Endothelial cell (in vitro differentiated cells): Measurements from ENCODE around the gene KIF1B. TPM values are rescaled to one million over a fixed set of nuclear protein-coding genes. Genes with fewer than 3 reads are reported as not detected.
"Not testable (repeated sequence)": the region's sequence is repeated elsewhere in the genome, so short reads cannot be mapped to it uniquely, and the experiment has no call there.

Source experiments
- DNase-seq: peaks from one replicate; pipeline ENCODE4 v3.0.0; 2021; ENCODE audit warnings: low spot score
- H3K27ac Mint-ChIP-seq: one replicate; pipeline ENCODE4 v1.8.0; 2021; ENCODE audit warnings: mixed read lengths, inconsistent platforms; ENCODE audit not compliant: unreplicated experiment
- H3K27me3 Mint-ChIP-seq: one replicate; pipeline ENCODE4 v1.8.0; 2021; ENCODE audit warnings: mild to moderate bottlenecking, moderate library complexity, mixed read lengths, inconsistent platforms; ENCODE audit not compliant: unreplicated experiment
- H3K36me3 Mint-ChIP-seq: one replicate; pipeline ENCODE4 v1.8.0; 2021; ENCODE audit warnings: mild to moderate bottlenecking, low read depth, mixed read lengths, inconsistent platforms; ENCODE audit not compliant: unreplicated experiment
- H3K4me1 Mint-ChIP-seq: one replicate; pipeline ENCODE4 v1.8.0; 2021; ENCODE audit warnings: mild to moderate bottlenecking, mixed read lengths, inconsistent platforms; ENCODE audit not compliant: unreplicated experiment
- H3K4me3 Mint-ChIP-seq: one replicate; pipeline ENCODE4 v1.8.0; 2021; ENCODE audit warnings: mild to moderate bottlenecking, mixed read lengths, inconsistent platforms; ENCODE audit not compliant: unreplicated experiment
- H3K9me3 Mint-ChIP-seq: one replicate; pipeline ENCODE4 v1.8.0; 2021; ENCODE audit warnings: mixed read lengths, inconsistent platforms; ENCODE audit not compliant: unreplicated experiment
- total RNA-seq: library from RNA; stranded (reverse); fragmentation: NEBNext Ultra II Directional; extraction: Animal tissue kit (Norgen Biotek cat#: 25700); gene quantifications from one replicate; pipeline ENCODE4 v1.2.1, GENCODE V29; 2021; ENCODE audit not compliant: unreplicated experiment
- TF ChIP-seq, protein P1 (sequence below): fragments of 200-600 bp; sonication (generic); IDR thresholded peaks from one replicate; pipeline ENCODE4 v1.5.0; 2021; ENCODE audit warnings: antibody characterized with exemption; ENCODE audit not compliant: unreplicated experiment

KIF1B gene
- total RNA-seq, 1 donor from 2014 or later = 111 TPM

DNA sequence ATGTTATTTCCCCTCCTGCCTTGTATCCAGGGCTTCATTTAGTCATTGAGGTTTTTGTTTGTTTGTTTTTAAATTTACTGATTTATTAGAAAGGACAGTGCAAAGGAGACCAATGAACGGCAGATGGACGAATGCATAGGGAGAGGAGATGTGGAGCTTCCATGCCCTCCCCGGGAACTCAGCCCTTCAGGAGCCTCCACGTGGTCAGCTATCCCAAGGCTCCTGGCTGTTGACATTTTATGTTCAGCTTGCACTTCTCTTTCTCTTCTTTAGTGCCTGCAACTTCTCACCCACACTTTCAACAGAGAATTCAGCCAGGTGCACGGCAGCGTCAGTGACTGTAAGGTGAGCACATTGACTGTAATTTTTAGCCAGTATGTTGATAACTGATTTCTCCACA is 157.8 kb downstream of the KIF1B start:
- no peak for DNase-seq
- no peaks in the 10 kb centered on the region for H3K9me3 Mint-ChIP-seq
- H3K4me1 Mint-ChIP-seq = no peaks in the 10 kb centered on the region
- H3K4me3 Mint-ChIP-seq = no peak overlapping the region
- TF ChIP-seq, protein P1, sequence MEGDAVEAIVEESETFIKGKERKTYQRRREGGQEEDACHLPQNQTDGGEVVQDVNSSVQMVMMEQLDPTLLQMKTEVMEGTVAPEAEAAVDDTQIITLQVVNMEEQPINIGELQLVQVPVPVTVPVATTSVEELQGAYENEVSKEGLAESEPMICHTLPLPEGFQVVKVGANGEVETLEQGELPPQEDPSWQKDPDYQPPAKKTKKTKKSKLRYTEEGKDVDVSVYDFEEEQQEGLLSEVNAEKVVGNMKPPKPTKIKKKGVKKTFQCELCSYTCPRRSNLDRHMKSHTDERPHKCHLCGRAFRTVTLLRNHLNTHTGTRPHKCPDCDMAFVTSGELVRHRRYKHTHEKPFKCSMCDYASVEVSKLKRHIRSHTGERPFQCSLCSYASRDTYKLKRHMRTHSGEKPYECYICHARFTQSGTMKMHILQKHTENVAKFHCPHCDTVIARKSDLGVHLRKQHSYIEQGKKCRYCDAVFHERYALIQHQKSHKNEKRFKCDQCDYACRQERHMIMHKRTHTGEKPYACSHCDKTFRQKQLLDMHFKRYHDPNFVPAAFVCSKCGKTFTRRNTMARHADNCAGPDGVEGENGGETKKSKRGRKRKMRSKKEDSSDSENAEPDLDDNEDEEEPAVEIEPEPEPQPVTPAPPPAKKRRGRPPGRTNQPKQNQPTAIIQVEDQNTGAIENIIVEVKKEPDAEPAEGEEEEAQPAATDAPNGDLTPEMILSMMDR = no peak
- peaks cover 33% of the 10 kb centered on the region for H3K36me3 Mint-ChIP-seq
- H3K27ac Mint-ChIP-seq = no peak overlapping the region
- peaks cover 3% of the 10 kb centered on the region for H3K27me3 Mint-ChIP-seq

DNA sequence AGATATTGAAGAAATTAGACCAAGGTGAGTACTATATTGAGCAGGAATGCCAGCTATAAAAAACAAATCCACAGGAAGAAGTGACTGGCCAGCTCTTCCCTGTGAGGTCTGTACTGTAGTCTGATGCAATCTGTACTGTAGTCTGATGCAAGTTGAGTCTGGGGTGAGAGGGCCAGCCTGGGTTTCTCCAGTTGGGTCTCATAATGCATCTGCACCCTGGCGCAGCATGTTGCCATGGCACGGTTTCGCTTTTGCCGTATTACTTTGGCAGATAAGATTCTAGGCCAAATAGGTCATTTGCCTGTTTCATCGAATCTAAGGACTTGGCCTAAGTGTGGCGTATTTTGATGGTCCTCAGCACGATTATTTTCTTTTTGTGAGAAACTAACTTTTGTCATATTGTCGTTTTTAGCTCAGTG is 164.1 kb downstream of the KIF1B start:
- Mint-ChIP-seq H3K4me1 (no peaks in the 10 kb centered on the region), H3K4me3 (no peak overlapping the region), H3K27ac (no peak overlapping the region), H3K36me3 (peaks cover 45% of the 10 kb centered on the region), H3K9me3 (no peaks in the 10 kb centered on the region), H3K27me3 (no peaks in the 10 kb centered on the region)
- TF ChIP-seq, protein P1 = no peak
- DNase-seq = no peak

DNA sequence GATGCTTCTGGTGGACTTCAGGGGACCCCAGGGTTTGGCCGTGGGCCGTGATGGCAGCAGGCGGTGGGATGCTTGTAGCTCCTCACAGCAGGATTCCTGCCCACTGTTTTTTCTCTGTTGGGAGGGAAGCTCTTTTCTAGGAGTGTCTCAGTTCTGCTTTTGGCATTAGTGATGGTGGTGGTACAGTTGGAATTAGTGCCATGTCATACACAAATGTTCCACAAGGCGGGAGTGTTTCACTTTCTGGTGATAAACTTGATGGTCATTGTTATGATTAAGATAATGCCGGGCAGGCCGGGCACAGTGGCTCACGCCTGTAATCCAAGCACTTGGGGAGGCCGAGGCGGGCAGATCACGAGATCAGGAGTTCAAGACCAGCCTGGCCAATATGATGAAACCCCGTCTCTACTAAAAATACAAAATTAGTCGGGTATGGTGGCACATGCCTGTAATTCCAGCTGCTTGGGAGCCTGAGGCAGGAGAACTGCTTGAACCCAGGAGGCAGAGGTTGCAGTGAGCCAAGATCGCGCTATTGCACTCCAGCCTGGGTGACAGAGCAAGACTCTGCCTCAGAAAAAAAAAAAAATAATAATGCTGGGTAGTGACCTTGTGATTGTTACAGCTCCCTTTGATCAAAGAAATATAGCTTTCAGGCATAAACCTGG is 167.1 kb downstream of the KIF1B start:
- H3K36me3 Mint-ChIP-seq = peaks cover 42% of the 10 kb centered on the region
- H3K27me3 Mint-ChIP-seq, H3K9me3 Mint-ChIP-seq, H3K4me1 Mint-ChIP-seq: not testable (repeated sequence)
- peak; percentile 53 for DNase-seq
- H3K4me3 Mint-ChIP-seq = peak overlapping the region; percentile 34
- TF ChIP-seq, protein P1 = peak; percentile 84
- peak overlapping the region; percentile 68 for H3K27ac Mint-ChIP-seq

DNA sequence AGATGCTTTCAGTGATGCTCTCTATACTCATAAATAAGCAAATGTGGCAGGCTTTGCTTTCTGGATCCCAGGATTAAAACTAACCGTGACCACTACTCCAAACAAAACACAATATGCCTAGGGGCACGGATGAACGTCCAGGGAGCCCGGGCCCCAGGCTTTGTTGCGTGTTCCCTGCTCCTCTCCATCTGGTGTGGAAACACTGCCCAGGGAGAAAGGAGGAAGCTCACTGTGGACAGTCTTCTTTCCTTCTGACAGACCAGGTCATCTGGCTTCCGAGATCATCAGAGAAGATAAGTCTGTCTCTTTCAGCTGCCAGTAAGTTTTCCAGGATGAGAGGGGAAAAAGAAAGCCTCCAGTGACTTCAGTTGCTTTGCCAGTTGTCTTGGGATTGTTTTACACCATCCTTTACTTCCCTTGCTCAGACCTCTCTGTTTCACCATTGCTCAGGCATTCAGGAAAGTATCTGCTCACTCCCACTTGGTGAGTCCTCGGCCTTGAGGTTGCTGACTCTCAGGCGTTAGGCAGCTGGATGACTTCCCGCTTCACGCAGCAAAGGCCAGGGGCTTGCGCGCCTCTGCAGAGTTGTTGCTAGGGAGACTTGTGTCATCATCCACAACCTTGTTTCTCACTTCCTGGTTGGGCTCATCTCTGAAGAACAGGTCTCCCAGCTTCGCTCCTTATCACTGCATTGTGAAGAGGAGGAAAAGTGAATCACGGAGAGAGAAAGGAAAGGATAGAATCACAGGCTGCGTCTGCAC is 167.9 kb downstream of the KIF1B start:
- Mint-ChIP-seq H3K4me1 (no peaks in the 10 kb centered on the region), H3K27ac (no peak overlapping the region), H3K4me3 (no peak overlapping the region), H3K36me3 (peaks cover 49% of the 10 kb centered on the region), H3K9me3 (no peaks in the 10 kb centered on the region), H3K27me3 (peaks cover 2% of the 10 kb centered on the region)
- TF ChIP-seq, protein P1 = no peak
- no peak for DNase-seq

DNA sequence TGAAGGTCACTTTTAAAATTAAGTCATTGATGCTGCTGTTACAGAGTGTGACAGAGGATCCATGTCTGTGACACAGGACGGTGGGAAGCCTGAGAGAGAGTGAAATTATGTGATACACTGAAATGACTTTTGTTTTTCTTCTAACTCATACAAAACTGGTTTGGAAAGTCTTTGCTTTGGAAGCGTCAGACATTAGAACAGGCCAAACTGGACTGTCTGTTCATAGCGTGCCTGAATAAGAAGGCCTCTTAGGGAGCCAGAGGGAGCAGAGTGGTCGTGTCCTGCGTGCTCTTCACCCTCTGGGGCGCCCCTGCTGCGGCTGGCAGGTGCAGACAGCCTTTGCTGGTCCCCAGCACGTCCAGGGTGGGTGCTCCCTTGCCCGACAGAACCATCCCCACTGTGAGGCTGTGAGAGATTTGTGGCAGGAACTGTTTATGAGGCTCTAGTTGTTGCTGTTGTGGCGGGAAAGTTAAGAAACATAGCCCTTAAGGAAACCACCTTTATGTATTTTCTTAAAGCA is 168.8 kb downstream of the KIF1B start:
- Mint-ChIP-seq H3K36me3 (peaks cover 48% of the 10 kb centered on the region), H3K9me3 (no peaks in the 10 kb centered on the region), H3K4me3 (peak overlapping the region; percentile 77), H3K27me3 (peaks cover 4% of the 10 kb centered on the region), H3K4me1 (no peaks in the 10 kb centered on the region), H3K27ac (no peak overlapping the region)
- TF ChIP-seq, protein P1 = no peak
- DNase-seq = no peak
